Epidermal melanocyte (primary cell): ENCODE measurements around the gene CSNK1D.
A peak's percentile ranks its signal among the peaks of the same experiment; 100 is the strongest.

ENCODE experiments used
- DNase-seq: peaks from one replicate; pipeline ENCODE4 v3.0.0; 2011; ENCODE audit warnings: low spot score; ENCODE audit not compliant: insufficient read length

CSNK1D gene

DNA sequence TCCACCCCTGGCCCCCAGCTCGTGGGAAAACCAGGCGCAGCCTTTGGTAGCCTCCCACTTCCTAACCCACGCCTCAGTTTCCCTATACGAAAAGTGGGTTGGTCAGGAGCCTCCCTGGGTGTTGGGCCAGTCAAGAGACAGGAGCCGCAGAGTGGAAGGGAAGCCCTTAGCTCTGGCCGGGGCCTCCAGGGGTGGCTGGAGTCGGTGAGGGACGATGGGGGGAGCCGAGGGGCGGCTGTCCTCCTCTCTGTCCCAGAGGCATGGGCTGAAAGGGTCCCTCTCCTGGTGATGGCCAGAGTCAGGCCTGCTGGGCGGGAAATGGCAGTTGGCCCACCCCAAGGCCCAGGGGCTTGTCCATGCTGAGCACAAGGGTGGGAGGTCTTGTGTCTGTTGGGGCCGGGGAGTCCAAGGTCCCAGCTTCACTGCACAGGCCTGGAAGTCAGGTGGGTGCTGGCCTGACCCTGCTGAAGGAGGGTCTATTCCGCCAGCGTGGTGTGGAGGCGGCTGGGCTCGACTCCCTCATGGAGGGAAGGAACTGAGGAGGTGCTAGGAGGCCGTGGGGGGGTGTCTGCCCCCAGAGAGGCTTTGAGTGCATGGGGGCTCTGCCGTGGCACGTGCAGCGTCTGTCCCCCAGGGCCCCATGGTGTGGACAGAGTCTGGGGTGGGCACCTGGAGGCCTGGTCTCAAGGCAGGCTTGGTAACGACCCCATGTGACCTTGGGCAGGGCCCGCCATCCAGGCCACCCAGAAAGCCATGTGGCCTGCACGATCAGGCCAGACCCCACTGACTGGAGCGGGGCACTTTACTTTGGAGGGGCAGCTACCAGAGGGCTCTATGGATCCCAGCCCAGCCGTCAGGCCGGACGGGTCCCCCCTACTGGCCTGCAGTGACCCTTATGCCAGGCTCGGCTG, 43.5 kb downstream of the CSNK1D start:
- DNase-seq: no peak

DNA sequence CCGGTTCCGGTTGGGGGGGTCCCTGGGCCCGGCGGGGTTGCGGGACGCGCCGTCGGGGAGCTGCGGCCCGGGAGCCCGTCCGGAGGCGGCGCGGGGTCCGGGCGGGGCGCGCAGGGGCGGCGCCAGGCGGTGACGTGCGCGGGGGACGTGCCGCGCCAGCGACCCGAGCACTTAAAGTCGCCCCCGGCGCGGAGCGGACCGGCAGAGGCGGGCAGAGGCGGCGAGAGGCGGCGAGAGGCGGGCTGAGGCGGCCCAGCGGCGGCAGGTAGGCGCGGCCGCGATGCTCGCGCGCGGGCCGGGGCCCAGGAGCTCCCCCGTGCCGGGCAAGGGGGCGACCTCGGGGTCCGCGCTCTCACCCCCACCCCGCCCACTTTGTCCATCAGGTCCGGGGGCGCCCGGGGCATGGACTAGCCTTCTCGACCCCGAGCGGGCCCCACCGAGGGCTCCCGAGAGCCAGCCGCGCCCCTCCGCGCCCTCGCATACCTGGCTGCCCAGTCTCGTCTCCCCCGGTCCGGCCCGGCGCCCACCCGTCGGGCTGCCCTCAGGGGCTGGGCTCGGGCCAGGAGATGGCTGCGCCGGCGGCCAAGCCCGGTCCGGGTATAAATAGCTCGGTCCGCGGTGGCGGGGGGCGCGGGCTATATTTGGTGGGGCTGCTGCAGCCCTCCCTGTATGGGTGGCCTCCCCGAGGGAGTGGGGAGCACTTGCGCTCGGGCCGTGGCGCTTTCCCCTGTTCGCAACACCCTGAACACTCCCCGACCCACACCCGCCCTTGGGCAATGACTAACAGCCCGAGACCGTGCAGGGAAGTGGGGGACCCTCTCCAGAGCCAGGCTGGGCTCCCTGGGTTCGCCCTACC, 44.4 kb downstream of the CSNK1D start, which contains the start of gene SLC16A3:
Gene SLC16A3 (plus strand): TSS at position 201 of the 856 bp plus-strand sequence. CDS start 6,967 bp downstream, outside the sequence.
- DNase-seq: peak; percentile 90

DNA sequence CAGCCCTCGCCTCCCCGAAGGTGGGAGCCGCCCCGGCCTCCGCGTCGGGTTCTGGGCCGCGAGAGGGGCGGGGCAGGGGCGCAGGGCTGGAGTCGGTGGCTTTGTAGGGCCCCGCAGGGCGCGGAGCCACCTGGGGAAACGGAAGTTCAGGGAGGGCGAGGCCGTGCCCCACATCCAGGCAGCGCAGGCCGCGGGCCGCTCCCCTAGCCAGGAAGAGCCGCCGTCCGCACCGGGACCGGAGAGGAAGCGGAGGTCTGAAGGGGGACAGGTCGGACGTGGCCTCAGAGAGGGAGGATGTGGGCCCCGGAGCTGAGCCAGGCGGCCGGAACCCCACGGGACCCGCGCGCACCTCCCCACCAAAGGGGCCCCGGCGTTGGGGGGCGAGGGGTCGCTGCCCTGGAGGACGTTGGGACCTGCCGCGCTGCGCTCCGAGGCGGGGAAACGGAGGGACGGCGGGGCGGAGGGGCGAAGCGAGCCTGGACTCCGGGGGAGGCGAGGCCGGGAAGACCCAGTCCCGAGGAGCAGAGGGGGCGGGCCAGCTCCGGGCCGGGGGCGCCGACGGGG, 45.1 kb downstream of the CSNK1D start:
- DNase-seq: no peak

DNA sequence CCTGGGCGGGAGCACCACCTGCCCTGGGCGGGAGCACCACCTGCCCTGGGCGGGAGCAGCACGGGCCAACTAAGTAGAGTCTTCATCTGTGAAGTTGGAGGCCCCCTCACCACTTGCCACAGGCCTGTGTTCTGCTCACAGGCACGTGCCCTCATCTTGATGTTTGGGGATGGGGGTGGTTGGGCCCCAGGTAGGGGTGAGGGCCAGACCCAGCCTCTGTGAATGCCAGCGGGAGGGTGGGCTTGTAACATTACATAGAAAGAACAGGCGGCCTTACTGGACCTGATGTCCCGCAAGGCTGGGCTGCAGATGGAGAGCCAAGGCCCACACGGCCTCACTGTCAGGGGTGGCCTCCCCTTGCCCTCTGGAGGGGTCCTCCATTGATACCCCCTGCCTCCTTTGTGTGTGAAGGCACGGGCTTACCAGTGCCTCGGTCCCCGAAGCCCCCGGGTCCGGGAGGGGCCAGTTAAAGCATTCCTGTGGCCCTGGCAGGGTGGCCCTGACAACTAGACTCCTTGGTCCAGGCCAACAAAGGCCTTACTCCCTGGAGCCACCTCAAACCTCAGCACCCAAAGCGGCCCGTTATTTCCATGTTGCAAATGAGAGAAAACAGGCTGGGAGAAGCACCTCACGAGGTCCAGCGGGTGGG, 45.7 kb downstream of the CSNK1D start:
- DNase-seq: no peak

DNA sequence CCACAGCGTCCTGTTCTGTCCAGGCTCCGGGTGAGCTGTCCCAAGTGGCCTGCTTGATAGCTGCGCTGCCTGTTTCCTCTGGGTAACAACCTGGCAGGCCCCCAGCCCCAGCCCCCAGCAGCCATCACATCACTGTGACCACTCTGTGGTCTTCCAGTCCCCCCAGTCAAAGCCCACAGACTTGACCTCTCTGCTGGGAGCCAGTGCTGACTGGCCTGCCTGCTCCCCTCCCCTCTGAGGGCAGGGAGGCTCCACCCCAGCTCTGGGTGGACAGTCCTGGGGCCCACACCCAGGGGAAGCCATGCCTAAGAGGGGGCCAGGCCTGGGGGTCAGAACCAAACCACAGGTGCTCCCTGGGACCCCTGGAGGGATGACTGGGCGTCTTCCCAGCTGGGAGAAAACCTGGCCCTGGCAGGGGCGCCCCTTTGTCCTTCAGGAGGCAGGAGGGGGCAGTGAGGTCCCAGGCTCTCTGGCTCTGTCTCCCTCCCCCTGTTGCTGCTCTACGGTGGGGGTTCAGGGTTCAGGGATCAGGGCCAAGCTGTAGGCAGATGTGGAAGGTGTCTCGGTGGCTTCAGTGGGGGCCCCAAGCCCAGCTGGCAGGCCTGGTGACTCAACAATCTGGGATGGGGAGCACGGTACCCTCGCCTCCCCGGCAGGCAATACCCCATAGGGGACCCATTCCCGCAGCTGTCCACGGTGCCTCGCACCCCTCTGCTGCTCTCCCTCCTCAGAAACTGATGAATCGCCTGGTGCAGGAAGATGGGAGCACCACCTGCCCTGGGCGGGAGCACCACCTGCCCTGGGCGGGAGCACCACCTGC, 46.5 kb downstream of the CSNK1D start:
- no peak for DNase-seq

DNA sequence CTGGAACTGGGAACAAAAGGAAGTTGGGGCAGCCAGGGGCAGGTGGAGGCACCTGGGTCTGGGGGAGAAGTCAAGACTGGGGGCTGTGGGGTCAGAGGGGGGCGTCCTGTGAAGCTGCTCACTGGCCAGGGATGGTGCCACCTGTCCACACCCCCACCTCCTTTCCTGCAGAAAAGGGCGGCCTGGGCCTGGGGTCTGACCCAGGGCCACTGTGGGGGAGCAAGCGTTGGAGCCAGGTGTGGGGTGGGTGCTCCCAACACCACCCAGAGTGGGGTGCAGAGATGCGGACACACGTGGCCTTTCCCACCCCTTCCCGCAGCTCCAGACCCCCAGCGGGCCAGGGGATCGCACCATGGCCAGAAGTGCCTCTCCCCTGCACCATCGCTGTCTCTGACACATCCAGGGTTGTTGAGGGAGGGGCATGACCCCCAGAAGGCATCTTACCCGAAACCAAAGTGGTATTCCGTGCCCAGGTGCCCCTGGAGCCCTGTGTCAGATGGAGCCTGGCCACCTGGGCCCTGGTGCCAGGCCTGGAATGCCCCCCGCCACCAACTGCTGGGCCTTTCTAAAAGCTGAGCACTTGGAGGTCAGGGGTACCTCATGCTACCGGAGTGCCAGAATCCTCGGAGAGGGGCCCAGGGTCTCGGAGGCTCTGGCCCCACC, 47.2 kb downstream of the CSNK1D start:
- no peak for DNase-seq

DNA sequence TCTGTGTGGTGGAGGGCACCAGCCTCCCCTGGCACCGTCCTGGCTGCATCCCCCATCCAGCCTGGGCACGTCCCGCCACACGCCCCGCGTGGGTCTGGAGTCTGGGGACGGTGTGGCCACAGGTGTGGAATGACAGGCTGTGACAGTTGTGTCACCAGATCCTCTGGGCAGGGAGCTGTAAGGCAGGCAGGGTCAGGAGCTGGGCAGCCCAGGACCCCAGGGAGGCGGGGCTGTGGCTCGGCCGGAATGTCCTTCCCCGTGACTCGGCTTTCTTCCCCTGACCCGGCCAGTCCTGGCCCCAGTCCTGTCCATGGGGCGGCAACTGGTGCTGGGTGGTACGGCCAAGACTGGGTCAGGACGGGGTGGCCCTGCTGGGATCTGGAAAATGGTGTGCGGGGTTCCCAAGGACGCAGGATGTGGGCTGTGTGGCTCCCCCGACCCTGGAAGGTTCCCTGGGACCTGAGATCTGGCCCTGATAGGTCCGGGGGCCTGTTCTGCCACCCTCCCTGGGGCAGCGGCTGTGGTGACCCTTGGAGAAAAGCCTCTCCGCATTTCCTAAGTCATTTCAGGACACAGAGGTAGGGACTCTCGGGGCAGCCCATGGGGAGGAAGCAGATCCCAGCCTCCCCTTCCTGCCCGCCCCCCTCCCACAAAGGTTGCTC, 48.0 kb downstream of the CSNK1D start:
- DNase-seq: no peak

DNA sequence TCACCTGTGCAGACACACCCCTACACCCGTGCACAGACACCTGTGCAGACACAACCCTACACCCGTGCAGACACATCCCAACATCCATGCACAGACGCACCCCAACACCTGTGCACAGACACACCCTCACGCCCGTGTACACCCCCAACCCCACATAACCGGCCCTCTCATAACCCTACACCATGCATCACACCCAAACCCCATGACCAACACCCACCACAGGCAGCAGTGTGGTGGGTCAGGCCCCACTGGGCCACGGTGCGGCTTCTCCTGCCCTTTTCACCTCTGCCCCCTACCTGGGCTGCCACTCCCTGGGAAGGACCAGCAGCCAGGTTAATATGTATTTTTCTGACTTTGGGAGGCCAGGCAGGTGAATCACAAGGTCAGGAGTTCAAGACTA, 48.8 kb downstream of the CSNK1D start:
- DNase-seq: no peak

DNA sequence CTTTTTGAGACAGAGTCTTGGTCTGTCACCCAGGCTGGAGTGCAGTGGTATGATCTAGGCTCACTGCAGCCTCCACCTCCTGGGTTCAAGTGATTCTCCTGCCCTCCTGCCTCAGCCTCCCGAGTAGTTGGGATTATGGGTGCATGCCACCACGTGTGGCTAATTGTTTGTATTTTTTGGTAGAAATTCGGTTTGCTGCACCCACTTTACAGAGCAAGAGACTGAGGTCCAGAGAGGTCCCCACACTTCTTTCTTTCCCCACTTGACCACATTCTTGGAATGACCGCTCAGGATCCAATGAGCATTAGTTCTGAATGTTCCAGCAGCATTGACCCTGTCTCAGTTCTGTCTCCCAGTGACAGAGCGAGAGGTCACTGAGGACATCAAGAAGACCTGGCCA, 50.0 kb downstream of the CSNK1D start:
- DNase-seq: no peak

DNA sequence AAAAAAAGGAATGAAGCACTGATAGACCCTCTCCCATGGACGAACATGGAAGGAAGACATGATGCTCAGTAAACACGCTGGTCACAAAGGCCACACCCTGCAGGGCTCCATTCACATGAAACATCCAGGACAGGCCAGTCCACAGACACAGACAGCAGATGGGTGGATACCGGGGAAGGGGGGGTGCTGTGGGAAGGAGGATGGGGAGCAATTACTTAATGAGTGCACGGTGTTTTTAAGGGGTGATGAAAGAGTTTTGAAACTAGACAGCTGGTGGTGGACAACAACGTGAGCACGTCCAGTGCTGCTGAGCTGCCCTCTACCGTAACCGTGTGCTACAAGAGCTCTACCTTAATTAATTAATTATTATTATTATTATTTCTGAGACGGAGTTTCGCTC, 50.7 kb downstream of the CSNK1D start:
- DNase-seq: no peak

DNA sequence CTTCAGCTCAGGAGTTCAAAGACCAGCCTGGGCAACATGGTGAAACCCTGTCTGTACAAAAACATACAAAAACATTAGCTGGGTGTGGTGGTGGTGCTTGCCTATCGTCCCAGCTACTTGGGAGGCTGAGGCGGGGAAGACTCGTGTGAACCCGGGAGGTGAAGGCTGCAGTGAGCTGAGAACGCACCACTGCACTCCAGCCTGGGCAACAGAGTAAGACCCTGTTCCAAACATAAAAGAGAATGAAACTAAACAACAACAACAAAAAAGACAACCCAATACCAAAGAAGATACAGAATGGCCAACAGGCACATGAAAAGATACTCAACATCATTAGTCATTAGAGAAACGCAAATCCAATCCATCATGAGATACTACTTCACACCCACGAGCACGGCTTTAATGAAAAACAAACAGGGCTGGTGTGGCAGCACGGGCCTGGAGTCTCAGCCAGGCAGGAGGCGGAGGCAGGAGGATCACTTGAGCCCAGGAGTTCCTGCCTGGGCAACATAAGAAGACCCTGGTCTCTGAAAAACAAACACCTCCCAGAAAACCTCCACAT, 52.1 kb downstream of the CSNK1D start:
- no peak for DNase-seq

DNA sequence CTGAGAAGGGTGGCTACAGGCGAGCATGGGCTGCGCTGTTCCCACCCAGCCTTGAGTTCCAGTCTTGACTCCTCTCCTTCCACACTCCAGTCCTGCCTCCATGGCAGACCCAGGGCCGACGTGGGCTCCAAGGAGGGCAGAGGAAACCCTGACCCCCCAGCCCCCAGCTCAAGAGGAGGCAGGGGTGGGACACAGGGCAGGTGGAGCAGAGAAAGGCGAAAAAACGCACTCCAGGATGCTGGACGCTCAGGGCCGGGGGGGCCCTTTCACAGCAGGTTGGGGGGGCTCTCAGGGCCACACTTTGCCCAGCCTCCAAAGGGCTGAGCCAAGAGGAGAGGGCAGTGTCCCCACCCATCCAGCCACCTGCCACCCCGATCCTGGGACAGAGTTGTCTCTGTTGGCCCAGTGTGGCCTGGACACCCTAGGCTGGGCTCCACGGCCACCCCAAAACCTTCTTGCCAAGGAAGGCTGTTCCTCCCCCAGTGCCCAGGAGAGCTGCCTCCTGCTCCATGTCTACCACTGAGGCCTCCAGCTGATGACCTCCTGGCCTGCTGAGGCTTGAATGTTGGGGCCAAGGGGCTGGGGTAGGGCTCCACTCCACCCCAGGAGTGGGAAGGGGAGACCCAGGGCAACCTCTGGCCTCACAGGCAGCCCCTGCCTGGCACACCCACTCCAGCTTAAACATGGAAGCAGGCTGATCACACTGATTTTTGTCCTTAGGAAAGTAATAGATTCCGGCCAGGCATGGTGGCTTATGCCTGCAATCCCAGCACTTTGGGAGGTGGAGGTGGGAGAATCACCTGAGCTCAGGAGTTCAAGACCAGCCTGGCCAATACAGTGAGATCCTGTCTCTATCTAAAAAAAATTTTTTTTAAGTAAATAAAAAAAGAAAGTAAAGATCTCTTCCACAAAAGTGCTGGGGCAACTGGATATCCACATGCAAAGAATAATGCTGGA, 53.5 kb downstream of the CSNK1D start:
- no peak for DNase-seq

DNA sequence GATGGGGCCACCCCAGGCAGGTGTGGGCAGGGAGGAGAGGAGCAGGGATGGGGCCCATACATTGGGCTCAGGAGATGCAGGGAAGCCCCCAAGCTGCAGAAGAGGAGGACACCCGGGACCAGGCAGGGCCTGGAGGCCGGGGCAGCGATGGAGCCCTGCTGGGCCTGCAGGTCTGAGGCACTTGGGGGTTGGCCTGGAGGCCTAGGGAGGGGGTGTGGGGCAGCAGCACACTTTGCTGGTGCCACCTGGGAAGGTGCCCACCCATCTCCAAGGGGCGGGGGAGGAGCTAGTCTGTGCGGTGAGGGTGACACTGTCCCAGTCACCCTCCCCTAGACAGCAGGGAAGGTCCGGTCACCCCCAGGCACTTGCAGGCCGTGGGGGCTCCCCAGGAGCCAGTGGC, 54.4 kb downstream of the CSNK1D start:
- no peak for DNase-seq

DNA sequence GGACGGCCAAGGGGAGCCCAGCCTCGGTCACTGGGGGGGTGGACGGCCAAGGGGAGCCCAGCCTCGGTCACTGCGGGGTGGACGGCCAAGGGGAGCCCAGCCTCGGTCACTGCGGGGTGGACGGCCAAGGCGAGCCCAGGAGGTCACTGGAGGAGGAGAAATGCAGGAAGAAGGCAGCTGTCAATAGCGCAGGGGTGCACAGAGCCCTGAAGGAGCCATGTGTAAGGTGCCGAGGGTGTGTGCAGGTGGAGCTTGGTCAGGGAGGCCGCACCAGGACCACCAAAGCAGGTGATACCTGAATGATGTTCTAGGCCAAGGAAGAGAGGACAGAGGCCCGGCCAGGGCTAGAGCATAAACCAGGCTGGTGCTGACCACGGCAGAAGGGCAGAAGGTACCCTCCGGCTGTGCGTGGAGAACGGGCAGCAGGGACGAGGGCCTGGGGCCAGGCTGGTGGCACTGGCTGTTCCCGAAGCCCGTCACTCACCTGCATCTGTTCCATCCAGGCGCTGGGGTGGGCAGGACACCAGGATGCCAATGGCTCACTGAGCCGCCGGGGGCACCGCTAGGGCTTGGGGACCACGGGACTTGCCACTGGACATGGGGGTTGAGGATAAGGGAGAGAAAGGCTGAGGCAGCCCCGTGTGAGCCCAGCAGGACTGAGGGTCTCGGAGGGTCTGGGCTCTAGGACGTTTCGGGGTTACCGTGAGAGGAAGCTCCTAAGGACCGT, 55.0 kb downstream of the CSNK1D start:
- DNase-seq: no peak

DNA sequence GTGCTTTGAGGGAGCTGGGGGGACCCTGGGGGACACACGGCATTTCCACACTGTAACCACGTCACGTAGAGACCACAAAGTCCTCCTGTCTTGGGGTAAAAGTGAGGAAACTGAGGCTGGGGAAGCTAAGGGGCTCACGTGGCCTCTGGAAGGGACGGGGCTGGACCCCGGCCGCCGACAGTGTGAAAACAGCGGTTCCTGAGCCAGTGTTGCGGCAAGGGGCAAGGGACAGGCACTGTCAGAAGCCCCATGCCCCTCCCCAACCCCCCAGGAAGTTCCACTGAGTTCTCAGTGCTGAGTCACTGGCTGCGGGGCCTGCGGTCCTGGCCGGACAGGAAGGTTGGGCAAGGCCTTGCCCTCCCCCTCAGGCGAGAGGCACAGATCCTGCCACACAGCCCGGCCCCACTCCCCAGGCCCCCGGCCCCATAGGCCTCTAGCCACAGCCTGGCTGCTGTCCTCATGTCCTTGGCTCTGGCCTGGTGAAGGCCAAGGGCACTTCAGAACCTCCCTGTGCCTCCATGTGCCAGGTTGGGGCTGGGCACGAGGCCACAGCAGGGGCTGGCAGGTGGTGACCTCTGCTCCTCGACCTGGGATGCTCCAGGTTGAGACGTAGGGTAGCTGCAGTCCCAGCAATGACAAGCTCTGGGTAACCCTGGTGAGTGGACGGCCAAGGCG, 55.8 kb downstream of the CSNK1D start:
- DNase-seq: no peak

DNA sequence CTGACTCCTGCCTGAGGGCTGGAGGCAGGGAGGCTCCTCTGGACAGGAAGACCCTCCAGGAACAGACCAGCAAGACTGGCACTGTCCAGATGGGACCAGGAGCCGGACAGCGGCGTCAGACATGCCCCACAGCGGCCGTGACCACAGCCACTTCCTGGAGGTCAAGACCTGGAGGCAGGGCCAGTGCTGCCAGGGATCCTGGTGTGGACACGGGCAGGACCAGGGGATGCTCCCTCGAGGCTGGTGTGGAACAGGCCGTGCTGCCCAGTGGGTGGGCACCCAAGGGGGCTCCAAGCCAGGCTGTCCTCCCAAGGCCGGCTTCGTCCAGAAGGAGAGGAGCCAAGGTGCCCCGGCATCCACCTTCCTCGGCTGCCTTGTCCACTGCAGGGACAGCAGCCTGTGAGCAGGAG, 56.4 kb downstream of the CSNK1D start:
- no peak for DNase-seq
